ENCODE measurements around the gene NCKAP1.

Gene NCKAP1

GRCh38 chr2:182907081-182907830 lies 131.0 kb downstream of the NCKAP1 start:
- ATAC-seq = no peak

GRCh38 chr2:182906454-182906853 lies 131.8 kb downstream of the NCKAP1 start:
- TF ChIP-seq ZC3H10 (CRISPR knock-in tag; IDR thresholded peaks at IDR 0.05) = no peak
- no peak for TF ChIP-seq ZFP3 (CRISPR knock-in tag; IDR thresholded peaks at IDR 0.05)
- TF ChIP-seq CSDC2 (CRISPR knock-in tag; IDR thresholded peaks at IDR 0.05) = no peak
- TF ChIP-seq ESRRG (CRISPR knock-in tag; IDR thresholded peaks at IDR 0.05) = no peak
- no peak for TF ChIP-seq TOX (CRISPR knock-in tag; IDR thresholded peaks at IDR 0.05; ENCODE audit: borderline replicate concordance)
- no peak for TF ChIP-seq OSR1 (CRISPR knock-in tag; IDR thresholded peaks at IDR 0.05)
- TF ChIP-seq ZFP30 (CRISPR knock-in tag; IDR thresholded peaks at IDR 0.05) = no peak
- no peak for TF ChIP-seq CSRNP3 (CRISPR knock-in tag; IDR thresholded peaks at IDR 0.05)
- TF ChIP-seq CREB5 (CRISPR knock-in tag; IDR thresholded peaks at IDR 0.05; ENCODE audit: low read depth) = no peak
- no peak for TF ChIP-seq TSHZ2 (CRISPR knock-in tag; IDR thresholded peaks at IDR 0.05)
- TF ChIP-seq ZNF8 (CRISPR knock-in tag; IDR thresholded peaks at IDR 0.05) = no peak
- no peak for TF ChIP-seq ISL1 (CRISPR knock-in tag; IDR thresholded peaks at IDR 0.05)
- no peak for TF ChIP-seq SNAI2 (CRISPR knock-in tag; IDR thresholded peaks at IDR 0.05)
- no peak for TF ChIP-seq RARB (CRISPR knock-in tag; IDR thresholded peaks at IDR 0.05)
- no peak for TF ChIP-seq ZNF70 (CRISPR knock-in tag; IDR thresholded peaks at IDR 0.05)
- TF ChIP-seq ARNTL (CRISPR knock-in tag; IDR thresholded peaks at IDR 0.05; ENCODE audit: borderline replicate concordance, low read depth) = no peak
- no peak for TF ChIP-seq GLIS3 (CRISPR knock-in tag; IDR thresholded peaks at IDR 0.05)
- no peak for ATAC-seq

More at GRCh38 chr2:182907081-182907830, 131.0 kb downstream of the NCKAP1 start:
- TF ChIP-seq ARNTL (CRISPR knock-in tag; IDR thresholded peaks at IDR 0.05; ENCODE audit: borderline replicate concordance, low read depth) (no peak), PPARA (CRISPR knock-in tag; IDR thresholded peaks at IDR 0.05; ENCODE audit: borderline replicate concordance) (no peak), ZNF70 (CRISPR knock-in tag; IDR thresholded peaks at IDR 0.05) (no peak), CREB5 (CRISPR knock-in tag; IDR thresholded peaks at IDR 0.05; ENCODE audit: low read depth) (no peak), TOX (CRISPR knock-in tag; IDR thresholded peaks at IDR 0.05; ENCODE audit: borderline replicate concordance) (no peak), ZNF8 (CRISPR knock-in tag; IDR thresholded peaks at IDR 0.05) (no peak), BACH2 (CRISPR knock-in tag; IDR thresholded peaks at IDR 0.05; ENCODE audit: borderline replicate concordance) (no peak), ZFP3 (CRISPR knock-in tag; IDR thresholded peaks at IDR 0.05) (no peak), ZNF565 (CRISPR knock-in tag; conservative IDR thresholded peaks at IDR 0.05; ENCODE audit: low read depth) (no peak), GLIS3 (CRISPR knock-in tag; IDR thresholded peaks at IDR 0.05) (no peak), SNAI2 (CRISPR knock-in tag; IDR thresholded peaks at IDR 0.05) (no peak), TCF4 (CRISPR knock-in tag; IDR thresholded peaks at IDR 0.05; ENCODE audit: borderline replicate concordance) (no peak), ZC3H10 (CRISPR knock-in tag; IDR thresholded peaks at IDR 0.05) (no peak), ZFP30 (CRISPR knock-in tag; IDR thresholded peaks at IDR 0.05) (no peak)

- no peak for ATAC-seq
- TF ChIP-seq CSDC2 (CRISPR knock-in tag; IDR thresholded peaks at IDR 0.05) = no peak
- TF ChIP-seq GLIS3 (CRISPR knock-in tag; IDR thresholded peaks at IDR 0.05) = no peak
- no peak for TF ChIP-seq RARB (CRISPR knock-in tag; IDR thresholded peaks at IDR 0.05)
- TF ChIP-seq CREB5 (CRISPR knock-in tag; IDR thresholded peaks at IDR 0.05; ENCODE audit: low read depth) = no peak
- TF ChIP-seq SNAI2 (CRISPR knock-in tag; IDR thresholded peaks at IDR 0.05) = no peak
- TF ChIP-seq ZNF70 (CRISPR knock-in tag; IDR thresholded peaks at IDR 0.05) = no peak
- no peak for TF ChIP-seq OSR1 (CRISPR knock-in tag; IDR thresholded peaks at IDR 0.05)
- TF ChIP-seq TCF4 (CRISPR knock-in tag; IDR thresholded peaks at IDR 0.05; ENCODE audit: borderline replicate concordance) = no peak
- no peak for TF ChIP-seq ZC3H10 (CRISPR knock-in tag; IDR thresholded peaks at IDR 0.05)
- no peak for TF ChIP-seq TOX (CRISPR knock-in tag; IDR thresholded peaks at IDR 0.05; ENCODE audit: borderline replicate concordance)
- TF ChIP-seq POU6F1 (CRISPR knock-in tag; IDR thresholded peaks at IDR 0.05; ENCODE audit: borderline replicate concordance, low read depth) = no peak
- TF ChIP-seq ZNF8 (CRISPR knock-in tag; IDR thresholded peaks at IDR 0.05) = no peak
- no peak for TF ChIP-seq ARNTL (CRISPR knock-in tag; IDR thresholded peaks at IDR 0.05; ENCODE audit: borderline replicate concordance, low read depth)
- no peak for TF ChIP-seq BACH2 (CRISPR knock-in tag; IDR thresholded peaks at IDR 0.05; ENCODE audit: borderline replicate concordance)
- no peak for TF ChIP-seq ISL1 (CRISPR knock-in tag; IDR thresholded peaks at IDR 0.05)
- TF ChIP-seq PATZ1 (CRISPR knock-in tag; IDR thresholded peaks at IDR 0.05; ENCODE audit: borderline replicate concordance) = no peak
- TF ChIP-seq ZNF565 (CRISPR knock-in tag; conservative IDR thresholded peaks at IDR 0.05; ENCODE audit: low read depth) = no peak
Observed at GRCh38 chr2:182904844-182905243, 133.4 kb downstream of the NCKAP1 start.
